Erythroblast (primary cell): ENCODE results near the gene OXSM.

Source experiments
- GATA1 ChIP-seq: IDR thresholded peaks from 2 replicates; pipeline ENCODE4 v1.6.1; 2011; ENCODE audit warnings: low read depth, mild to moderate bottlenecking, control low read depth, low read length, moderate library complexity
- POLR2A ChIP-seq: IDR thresholded peaks from 2 replicates; pipeline ENCODE4 v1.6.1; 2011; ENCODE audit warnings: mild to moderate bottlenecking, low read length

- TF ChIP-seq POLR2A: peak; percentile 94
- no peak for TF ChIP-seq GATA1
Observed at GRCh38 chr3:25789596-25790556, at the start of gene OXSM.
